Mesenchymal stem cell (in vitro differentiated cells and primary cell): Measurements from ENCODE around the gene GFPT1.

Experiments used
- DNase-seq: peaks from one replicate; pipeline ENCODE4 v3.0.0-alpha.2; 2013
- H2AFZ ChIP-seq: one replicate; pipeline ENCODE4 v1.6.1; 2013; ENCODE audit warnings: low read depth, mild to moderate bottlenecking, control low read depth, inconsistent platforms, low read length, moderate library complexity
- H2AK5ac ChIP-seq: 2 replicates; pipeline ENCODE4 v1.6.1; 2013; ENCODE audit warnings: low read length, moderate library complexity, mild to moderate bottlenecking, inconsistent platforms; ENCODE audit not compliant: severe bottlenecking
- H2BK120ac ChIP-seq: one replicate; pipeline ENCODE4 v1.6.1; 2013; ENCODE audit warnings: low read depth, mild to moderate bottlenecking, inconsistent platforms, low read length, moderate library complexity
- H2BK12ac ChIP-seq, 2 experiments: one replicate each; pipeline ENCODE4 v1.6.1; 2013; ENCODE audit warnings: inconsistent platforms in 2 of 2, low read length in 2 of 2, mild to moderate bottlenecking in 2 of 2, moderate library complexity in 2 of 2, control low read depth in 1 of 2
- H2BK15ac ChIP-seq: one replicate; pipeline ENCODE4 v1.6.1; 2013; ENCODE audit warnings: mild to moderate bottlenecking, low read depth, inconsistent platforms; ENCODE audit not compliant: poor library complexity, severe bottlenecking
- H2BK5ac ChIP-seq: 2 replicates; pipeline ENCODE4 v1.6.1; 2013; ENCODE audit warnings: low read depth, mild to moderate bottlenecking, low read length, control low read depth, inconsistent platforms; ENCODE audit not compliant: poor library complexity, severe bottlenecking
- H3K14ac ChIP-seq, 2 experiments: one replicate each; pipeline ENCODE4 v1.6.1; 2013; ENCODE audit warnings: inconsistent platforms in 2 of 2, low read length in 2 of 2, control low read depth in 1 of 2, mild to moderate bottlenecking in 1 of 2, moderate library complexity in 1 of 2
- H3K18ac ChIP-seq, 2 experiments: one replicate each; pipeline ENCODE4 v1.6.1; 2013; ENCODE audit warnings: inconsistent platforms in 2 of 2, low read length in 2 of 2, control low read depth in 1 of 2, low read depth in 1 of 2, mild to moderate bottlenecking in 1 of 2
- H3K23ac ChIP-seq, 2 experiments: one replicate each; pipeline ENCODE4 v1.6.1; 2013; ENCODE audit warnings: inconsistent platforms in 2 of 2, low read length in 2 of 2, mild to moderate bottlenecking in 2 of 2, moderate library complexity in 2 of 2, control low read depth in 1 of 2
- H3K27ac ChIP-seq: 2 replicates; pipeline ENCODE4 v1.5.1; 2013; ENCODE audit warnings: mild to moderate bottlenecking, moderate library complexity, low read length, control low read depth, inconsistent platforms; ENCODE audit not compliant: poor library complexity, severe bottlenecking
- H3K27me3 ChIP-seq, 2 experiments: 2 replicates each; pipeline versions ENCODE4 v1.6.1 to v1.7.0; 2013; ENCODE audit warnings: low read length in 2 of 2, mild to moderate bottlenecking in 2 of 2, moderate library complexity in 2 of 2, control low read depth in 1 of 2, inconsistent platforms in 1 of 2; ENCODE audit not compliant: control insufficient read depth in 1 of 2, insufficient read depth in 1 of 2
- H3K36me3 ChIP-seq, 2 experiments: 2 replicates each; pipeline versions ENCODE4 v1.6.1 to v1.7.0; 2013; ENCODE audit warnings: low read length in 2 of 2, control low read depth in 1 of 2, inconsistent platforms in 1 of 2, low read depth in 1 of 2, mild to moderate bottlenecking in 1 of 2; ENCODE audit not compliant: insufficient read depth in 2 of 2, control insufficient read depth in 1 of 2
- H3K4ac ChIP-seq, 2 experiments: one replicate each; pipeline ENCODE4 v1.6.1; 2013; ENCODE audit warnings: inconsistent platforms in 2 of 2, low read length in 2 of 2, mild to moderate bottlenecking in 2 of 2, moderate library complexity in 2 of 2, control low read depth in 1 of 2, low read depth in 1 of 2
- H3K4me1 ChIP-seq: 2 replicates; pipeline ENCODE4 v1.6.1; 2013; ENCODE audit warnings: low read depth, low read length, control low read depth; ENCODE audit not compliant: control insufficient read depth, insufficient read depth
- H3K4me2 ChIP-seq: 2 replicates; pipeline ENCODE4 v1.6.1; 2013; ENCODE audit warnings: low read length, mild to moderate bottlenecking, inconsistent platforms; ENCODE audit not compliant: poor library complexity, severe bottlenecking
- H3K4me3 ChIP-seq, 2 experiments: 2 replicates each; pipeline versions ENCODE4 v1.5.1 to v1.7.0; 2013; ENCODE audit warnings: low read length in 2 of 2, mild to moderate bottlenecking in 2 of 2, control low read depth in 1 of 2, low read depth in 1 of 2; ENCODE audit not compliant: insufficient read depth in 1 of 2
- H3K79me1 ChIP-seq: replicated peaks from 2 replicates; pipeline ENCODE4 v1.6.1; 2013; ENCODE audit warnings: mild to moderate bottlenecking, control low read depth, low read length, inconsistent platforms; ENCODE audit not compliant: poor library complexity, severe bottlenecking
- H3K9ac ChIP-seq: 2 replicates; pipeline ENCODE4 v1.7.0; 2013; ENCODE audit warnings: mild to moderate bottlenecking, low read length, moderate library complexity
- H3K9me3 ChIP-seq: 2 replicates; pipeline ENCODE4 v1.7.0; 2013; ENCODE audit warnings: mild to moderate bottlenecking, low read length; ENCODE audit not compliant: control insufficient read depth
- H4K8ac ChIP-seq: one replicate; pipeline ENCODE4 v1.6.1; 2013; ENCODE audit warnings: inconsistent platforms, mild to moderate bottlenecking, low read length, moderate library complexity
- H4K91ac ChIP-seq: one replicate; pipeline ENCODE4 v1.6.1; 2013; ENCODE audit warnings: mild to moderate bottlenecking, low read length, inconsistent platforms
- WGBS: methylation state at CpG from one replicate; pipeline ENCODE4 v1.1.7; 2013; ENCODE audit warnings: mixed read lengths; 5-methylcytosine and 5-hydroxymethylcytosine counted together

Gene GFPT1

DNA sequence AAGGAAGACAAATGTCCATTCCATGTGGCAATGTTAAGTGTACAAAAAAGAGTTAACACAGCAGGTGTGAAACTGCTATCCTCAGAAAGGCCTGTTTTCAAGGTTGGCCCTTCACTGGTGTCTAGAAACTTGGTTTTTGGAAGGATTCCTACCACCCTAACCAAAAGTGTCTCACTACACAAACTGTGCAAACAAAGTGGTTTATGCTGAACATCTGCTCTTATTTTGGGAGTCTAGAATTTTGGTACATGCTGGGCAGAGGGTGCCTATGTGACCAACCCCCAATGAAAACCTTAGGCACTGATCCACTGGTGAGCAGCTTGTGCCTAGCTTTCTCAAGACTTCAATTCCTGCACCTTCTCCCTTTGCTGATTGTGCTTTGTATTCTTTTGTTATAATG lies 14.3 kb downstream of the GFPT1 start:
- Histone ChIP-seq H3K4me1 (peaks cover 3% of the 10 kb centered on the region), H2AFZ (no peak overlapping the region), H3K36me3 (peaks cover 20 to 55% of the 10 kb centered on the region in 2 experiments), H3K27me3 (no peaks in the 10 kb centered on the region), H3K4me2 (no peak overlapping the region), H2AK5ac (no peak overlapping the region), H3K27ac (no peak overlapping the region), H3K79me1 (peaks cover 5% of the 10 kb centered on the region), H3K9ac (no peak overlapping the region), H4K91ac (no peak overlapping the region), H2BK120ac (no peak overlapping the region), H3K18ac (no peak overlapping the region), H3K4ac (no peak overlapping the region), H3K4me3 (no peak overlapping the region), H4K8ac (no peak overlapping the region), H3K9me3 (no peaks in the 10 kb centered on the region), H2BK5ac (no peak overlapping the region), H2BK15ac (no peak overlapping the region), H3K14ac (no peak overlapping the region), H3K23ac (no peak overlapping the region), H2BK12ac (no peak overlapping the region)
- no peak for DNase-seq

DNA sequence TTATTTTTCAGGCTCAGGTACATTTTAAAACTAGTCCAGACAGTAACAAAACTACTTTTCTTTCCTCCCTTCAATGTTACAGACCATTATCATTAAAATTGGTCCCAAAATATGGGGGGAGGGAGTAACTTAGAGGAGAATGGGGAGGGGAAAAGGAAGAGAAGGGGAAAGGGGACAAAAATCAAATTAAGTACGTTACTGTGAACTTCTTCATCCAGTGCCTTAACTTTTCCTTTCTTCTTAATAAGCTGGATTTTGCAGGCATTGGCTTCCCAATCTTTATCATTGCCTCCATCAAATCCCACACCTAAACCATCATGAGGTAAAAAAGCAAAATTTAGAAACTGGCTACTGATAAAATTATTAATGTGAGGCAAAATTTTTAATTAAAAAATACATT lies 17.2 kb downstream of the GFPT1 start:
- Histone ChIP-seq H2BK12ac (no peak overlapping the region), H3K4me3 (no peak overlapping the region), H2BK5ac (no peak overlapping the region), H2AFZ (no peak overlapping the region), H4K91ac (no peak overlapping the region), H3K14ac (no peak overlapping the region), H2BK15ac (no peak overlapping the region), H3K4ac (no peak overlapping the region), H3K9ac (no peak overlapping the region), H2BK120ac (no peak overlapping the region), H3K27me3 (no peaks in the 10 kb centered on the region), H2AK5ac (no peak overlapping the region), H3K27ac (no peak overlapping the region), H3K36me3 (peaks cover 25 to 79% of the 10 kb centered on the region in 2 experiments), H3K79me1 (peaks cover 6% of the 10 kb centered on the region), H4K8ac (no peak overlapping the region), H3K23ac (no peak overlapping the region), H3K4me2 (no peak overlapping the region), H3K9me3 (no peaks in the 10 kb centered on the region), H3K4me1 (no peaks in the 10 kb centered on the region), H3K18ac (no peak overlapping the region)
- DNase-seq: no peak
- WGBS: 100% methylated on average over 1 of the region's 1 CpG

DNA sequence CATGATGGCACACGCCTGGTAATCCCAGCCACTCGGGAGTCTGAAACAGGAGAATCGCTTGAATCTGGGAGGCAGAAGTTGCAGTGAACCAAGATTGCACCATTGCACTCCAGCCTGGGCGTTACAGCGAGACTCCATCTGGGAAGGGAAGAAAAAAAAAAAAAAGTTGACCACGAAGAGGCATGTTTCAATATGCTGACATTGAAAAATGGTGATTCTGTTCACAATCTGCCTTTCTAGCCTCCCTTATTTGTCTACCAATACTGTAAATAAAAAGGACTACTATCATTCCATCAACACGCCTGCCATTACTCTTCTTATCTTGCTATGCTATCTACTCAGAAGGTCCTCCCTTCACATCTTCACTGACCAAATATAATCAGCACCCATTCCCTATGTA lies 18.4 kb downstream of the GFPT1 start:
- Histone ChIP-seq H4K91ac (no peak overlapping the region), H3K23ac (no peak overlapping the region), H3K27ac (no peak overlapping the region), H3K4me3 (no peak overlapping the region), H3K4me1 (no peaks in the 10 kb centered on the region), H2BK5ac (no peak overlapping the region), H3K27me3 (no peaks in the 10 kb centered on the region), H2BK15ac (no peak overlapping the region), H3K14ac (no peak overlapping the region), H2BK12ac (no peak overlapping the region), H3K18ac (no peak overlapping the region), H3K4ac (no peak overlapping the region), H2AFZ (no peak overlapping the region), H3K4me2 (no peak overlapping the region), H3K9me3 (no peaks in the 10 kb centered on the region), H4K8ac (no peak overlapping the region), H3K9ac (no peak overlapping the region), H2AK5ac (no peak overlapping the region), H3K36me3 (peaks cover 28 to 83% of the 10 kb centered on the region in 2 experiments), H3K79me1 (peaks cover 8% of the 10 kb centered on the region), H2BK120ac (no peak overlapping the region)
- WGBS: 95% methylated on average over 7 of the region's 7 CpGs
- no peak for DNase-seq

GRCh38 chr2:69359371-69359770 lies 27.7 kb downstream of the GFPT1 start:
- H3K4ac ChIP-seq: no peak overlapping the region
- H3K9me3 ChIP-seq: no peaks in the 10 kb centered on the region
- no peak overlapping the region for H4K91ac ChIP-seq
- H2BK5ac ChIP-seq: no peak overlapping the region
- H3K14ac ChIP-seq: no peak overlapping the region
- no peak overlapping the region for H2AFZ ChIP-seq
- H2BK12ac ChIP-seq: no peak overlapping the region
- no peak overlapping the region for H4K8ac ChIP-seq
- no peak overlapping the region for H3K23ac ChIP-seq
- H3K4me3 ChIP-seq: no peak overlapping the region
- no peak overlapping the region for H2AK5ac ChIP-seq
- H3K4me1 ChIP-seq: no peaks in the 10 kb centered on the region
- no peak overlapping the region for H2BK120ac ChIP-seq
- DNase-seq: no peak
- no peak overlapping the region for H2BK15ac ChIP-seq
- H3K79me1 ChIP-seq: peaks cover 10% of the 10 kb centered on the region
- H3K4me2 ChIP-seq: no peak overlapping the region
- H3K36me3 ChIP-seq: peaks cover 42 to 97% of the 10 kb centered on the region in 2 experiments
- no peak overlapping the region for H3K9ac ChIP-seq
- no peak overlapping the region for H3K18ac ChIP-seq
- H3K27ac ChIP-seq: no peak overlapping the region
- H3K27me3 ChIP-seq: no peaks in the 10 kb centered on the region
